WERI-Rb-1 (cell line): ENCODE data around the gene KRTAP5-8.
"Not testable (repeated sequence)": the region's sequence is repeated elsewhere in the genome, so short reads cannot be mapped to it uniquely, and the experiment has no call there.

Experiments
- DNase-seq: peaks from one replicate; pipeline ENCODE4 v3.0.0-alpha.2; 2020
- H3K27ac ChIP-seq: fragments of 250-450 bp; sonication (Bioruptor Pico); 2 replicates; pipeline ENCODE4 v1.5.1; 2020; ENCODE audit warnings: mild to moderate bottlenecking, moderate library complexity
- H3K27me3 ChIP-seq: fragments of 250-450 bp; sonication (Bioruptor Pico); 2 replicates; pipeline ENCODE4 v1.5.1; 2021; ENCODE audit warnings: mild to moderate bottlenecking, low read depth, moderate library complexity; ENCODE audit not compliant: insufficient read depth, severe bottlenecking
- H3K36me3 ChIP-seq: fragments of 250-450 bp; sonication (Bioruptor Pico); 2 replicates; pipeline ENCODE4 v1.5.1; 2020; ENCODE audit warnings: mild to moderate bottlenecking, moderate library complexity
- H3K4me3 ChIP-seq: 2 replicates; pipeline ENCODE4 v1.5.1; 2011; ENCODE audit warnings: low read depth, mild to moderate bottlenecking, control low read depth, low read length
- H3K9me3 ChIP-seq: fragments of 250-450 bp; sonication (Bioruptor Pico); 2 replicates; pipeline ENCODE4 v1.5.1; 2021; ENCODE audit warnings: mild to moderate bottlenecking, moderate library complexity; ENCODE audit not compliant: severe bottlenecking
- TF ChIP-seq, protein P1 (sequence below): IDR thresholded peaks from 2 replicates; pipeline ENCODE4 v1.5.1; 2011; ENCODE audit warnings: low read depth, mild to moderate bottlenecking, control low read depth, inconsistent platforms, low read length

Gene KRTAP5-8

DNA sequence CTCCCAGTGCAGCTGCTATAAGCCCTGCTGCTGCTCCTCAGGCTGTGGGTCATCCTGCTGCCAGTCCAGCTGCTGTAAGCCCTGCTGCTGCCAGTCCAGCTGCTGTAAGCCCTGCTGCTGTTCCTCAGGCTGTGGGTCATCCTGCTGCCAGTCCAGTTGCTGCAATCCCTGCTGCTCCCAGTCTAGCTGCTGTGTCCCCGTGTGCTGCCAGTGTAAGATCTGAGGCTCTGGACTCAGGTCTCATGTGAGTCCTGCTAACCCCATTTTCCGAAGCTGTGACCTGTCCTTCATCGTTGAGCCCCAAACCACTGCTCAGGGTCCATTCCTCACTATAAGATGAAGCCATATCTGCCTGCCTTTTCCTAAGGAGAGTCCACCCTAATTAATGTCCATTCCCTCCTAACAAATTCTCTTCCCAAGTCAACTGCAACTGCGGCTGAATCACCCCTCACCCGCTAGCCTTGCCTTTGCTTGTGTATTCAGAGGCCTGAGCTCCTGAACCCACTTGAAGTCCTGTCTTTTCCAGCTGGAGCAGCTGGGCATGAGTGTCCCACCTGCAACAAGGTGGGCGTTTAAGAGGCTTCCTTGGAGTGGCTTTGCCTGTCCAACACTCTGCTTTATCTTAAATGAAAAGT lies 10.1 kb upstream of the KRTAP5-8 start:
- TF ChIP-seq, protein P1, sequence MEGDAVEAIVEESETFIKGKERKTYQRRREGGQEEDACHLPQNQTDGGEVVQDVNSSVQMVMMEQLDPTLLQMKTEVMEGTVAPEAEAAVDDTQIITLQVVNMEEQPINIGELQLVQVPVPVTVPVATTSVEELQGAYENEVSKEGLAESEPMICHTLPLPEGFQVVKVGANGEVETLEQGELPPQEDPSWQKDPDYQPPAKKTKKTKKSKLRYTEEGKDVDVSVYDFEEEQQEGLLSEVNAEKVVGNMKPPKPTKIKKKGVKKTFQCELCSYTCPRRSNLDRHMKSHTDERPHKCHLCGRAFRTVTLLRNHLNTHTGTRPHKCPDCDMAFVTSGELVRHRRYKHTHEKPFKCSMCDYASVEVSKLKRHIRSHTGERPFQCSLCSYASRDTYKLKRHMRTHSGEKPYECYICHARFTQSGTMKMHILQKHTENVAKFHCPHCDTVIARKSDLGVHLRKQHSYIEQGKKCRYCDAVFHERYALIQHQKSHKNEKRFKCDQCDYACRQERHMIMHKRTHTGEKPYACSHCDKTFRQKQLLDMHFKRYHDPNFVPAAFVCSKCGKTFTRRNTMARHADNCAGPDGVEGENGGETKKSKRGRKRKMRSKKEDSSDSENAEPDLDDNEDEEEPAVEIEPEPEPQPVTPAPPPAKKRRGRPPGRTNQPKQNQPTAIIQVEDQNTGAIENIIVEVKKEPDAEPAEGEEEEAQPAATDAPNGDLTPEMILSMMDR = no peak
- no peaks in the 10 kb centered on the region for H3K27me3 ChIP-seq
- H3K36me3 ChIP-seq = no peaks in the 10 kb centered on the region
- no peak overlapping the region for H3K27ac ChIP-seq
- DNase-seq = no peak
- H3K9me3 ChIP-seq = no peaks in the 10 kb centered on the region
- no peak overlapping the region for H3K4me3 ChIP-seq

DNA sequence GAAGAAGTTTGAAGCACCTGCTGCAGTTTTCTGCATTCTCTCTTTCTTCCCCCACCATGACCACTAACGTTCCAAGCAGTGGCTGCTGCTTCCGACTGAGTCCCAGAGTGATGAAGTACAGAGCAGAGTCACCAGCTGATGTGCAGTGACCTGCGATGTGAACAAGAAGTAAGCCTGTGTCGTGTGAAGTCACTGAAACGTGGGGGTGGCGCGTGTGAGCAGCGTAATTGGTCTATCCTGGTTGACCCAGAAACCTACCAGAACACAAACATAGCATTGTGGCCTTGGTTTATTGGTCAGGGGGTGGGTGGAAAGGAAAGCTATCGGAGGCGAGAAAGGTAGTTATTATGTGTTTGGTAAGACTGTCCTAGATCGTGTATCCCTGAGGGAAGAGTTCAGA lies 7.2 kb upstream of the KRTAP5-8 start:
- no peak overlapping the region for H3K27ac ChIP-seq
- H3K9me3 ChIP-seq = no peaks in the 10 kb centered on the region
- DNase-seq = no peak
- TF ChIP-seq, protein P1 = no peak
- H3K4me3 ChIP-seq = no peak overlapping the region
- no peaks in the 10 kb centered on the region for H3K36me3 ChIP-seq
- H3K27me3 ChIP-seq = no peaks in the 10 kb centered on the region

DNA sequence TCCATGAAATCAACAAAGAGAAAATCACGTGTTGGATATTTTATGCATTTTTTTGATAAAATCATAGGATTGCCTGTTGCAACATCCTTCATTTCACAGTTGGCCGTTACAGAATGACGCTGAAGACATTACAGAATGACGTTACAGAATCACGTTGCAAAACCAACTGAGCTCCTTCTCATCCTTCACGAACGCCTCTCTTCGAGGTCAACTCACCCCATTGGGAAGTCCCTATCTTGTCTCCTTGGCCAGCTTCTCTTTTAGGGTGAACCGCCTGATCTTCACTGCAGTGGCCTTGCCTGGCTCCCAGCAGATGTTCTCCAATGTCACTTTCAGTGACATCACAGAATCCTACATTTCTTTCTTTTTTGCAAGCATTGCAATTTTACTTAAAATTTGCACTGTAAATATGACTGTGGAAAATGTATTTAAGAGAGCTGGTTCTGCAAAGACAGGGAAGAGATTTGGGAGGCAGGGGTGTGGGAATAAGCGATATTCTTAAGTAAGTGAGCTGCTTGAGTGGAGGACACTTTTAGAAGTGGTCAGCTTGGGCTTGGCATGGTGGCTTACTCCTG lies 5.7 kb upstream of the KRTAP5-8 start:
- TF ChIP-seq, protein P1 = no peak
- DNase-seq = no peak
- no peaks in the 10 kb centered on the region for H3K9me3 ChIP-seq
- H3K4me3 ChIP-seq = no peak overlapping the region
- H3K27me3 ChIP-seq = no peaks in the 10 kb centered on the region
- no peak overlapping the region for H3K27ac ChIP-seq
- H3K36me3 ChIP-seq = no peaks in the 10 kb centered on the region

DNA sequence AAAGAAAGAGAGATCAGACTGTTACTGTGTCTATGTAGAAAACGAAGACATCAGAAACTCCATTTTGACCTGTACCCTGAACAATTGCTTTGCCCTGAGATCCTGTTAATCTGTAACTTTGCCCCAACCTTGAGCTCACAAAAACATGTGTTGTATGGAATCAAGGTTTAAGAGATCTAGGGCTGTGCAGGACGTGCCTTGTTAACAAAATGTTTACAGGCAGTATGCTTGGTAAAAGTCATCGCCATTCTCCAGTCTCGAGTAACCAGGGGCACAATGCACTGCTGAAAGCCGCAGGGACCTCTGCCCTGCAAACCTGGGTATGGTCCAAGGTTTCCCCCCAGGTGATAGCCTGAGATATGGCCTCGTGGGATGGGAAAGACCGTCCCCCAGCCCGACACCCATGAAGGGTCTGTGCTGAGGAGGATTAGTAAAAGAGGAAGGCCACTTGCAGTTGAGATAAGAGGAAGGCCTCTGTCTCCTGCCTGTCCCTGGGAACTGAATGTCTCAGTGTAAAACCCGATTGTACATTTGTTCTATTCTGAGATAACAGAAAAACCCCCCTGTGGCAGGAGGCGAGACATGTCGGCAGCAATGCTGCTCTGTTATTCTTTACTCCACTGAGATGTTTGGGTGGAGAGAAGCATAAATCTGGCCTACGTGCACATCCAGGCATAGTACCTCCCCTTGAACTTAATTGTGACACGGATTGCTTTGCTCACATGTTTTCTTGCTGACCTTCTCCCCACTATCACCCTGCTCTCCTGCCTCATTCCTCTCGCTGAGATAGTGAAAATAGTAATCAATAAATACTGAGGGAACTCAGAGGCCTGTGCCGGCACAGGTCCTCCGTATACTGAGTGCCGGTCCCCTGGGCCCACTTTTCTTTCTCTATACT lies 2.9 kb upstream of the KRTAP5-8 start:
- not testable (repeated sequence) for H3K27me3 ChIP-seq, H3K36me3 ChIP-seq, H3K27ac ChIP-seq, H3K9me3 ChIP-seq, DNase-seq, H3K4me3 ChIP-seq

DNA sequence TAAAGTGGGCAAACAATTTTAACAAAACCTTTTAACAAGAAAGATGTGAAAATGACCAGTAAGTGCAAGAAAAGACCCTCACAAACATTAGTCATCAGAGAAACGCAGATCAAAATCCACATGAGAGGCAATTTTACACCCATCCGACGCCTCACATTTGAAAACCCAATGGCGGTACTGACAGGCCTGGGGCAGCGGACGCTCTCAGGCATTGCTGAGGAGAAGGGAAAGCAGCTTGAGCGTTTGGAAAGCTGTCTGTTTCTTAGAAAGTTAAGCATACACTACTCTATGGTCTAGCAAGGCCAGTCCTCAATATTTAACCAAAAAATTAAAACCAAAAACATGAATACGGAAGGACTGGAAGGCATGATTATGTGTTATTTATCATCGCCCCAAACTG lies 2.0 kb upstream of the KRTAP5-8 start:
- Histone ChIP-seq H3K27me3 (no peaks in the 10 kb centered on the region), H3K4me3 (no peak overlapping the region), H3K36me3 (no peaks in the 10 kb centered on the region), H3K9me3 (no peaks in the 10 kb centered on the region), H3K27ac (no peak overlapping the region)
- TF ChIP-seq, protein P1 = no peak
- no peak for DNase-seq

DNA sequence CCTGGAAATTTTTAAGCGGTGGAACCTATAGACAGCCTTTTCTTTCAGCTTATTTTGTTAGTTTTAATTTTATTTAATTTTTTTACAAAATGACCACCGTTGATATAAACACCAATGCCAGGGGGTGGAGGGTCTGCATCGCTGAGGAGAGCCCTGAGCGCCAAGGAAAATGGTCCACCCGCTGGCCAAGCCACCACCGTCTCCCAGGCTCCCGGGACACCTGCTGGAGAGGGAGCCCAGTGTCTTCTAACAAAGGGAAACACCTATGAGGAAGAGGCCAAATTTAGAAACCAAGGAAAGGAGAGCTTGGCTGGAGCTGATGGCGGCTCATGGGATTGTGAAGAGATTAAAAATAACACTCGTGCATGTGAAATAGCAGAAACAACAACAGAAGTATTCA lies 288 bp upstream of the KRTAP5-8 start:
- no peak overlapping the region for H3K27ac ChIP-seq

More for the DNA sequence above, 288 bp upstream of the KRTAP5-8 start:
- TF ChIP-seq, protein P1 = no peak
- no peaks in the 10 kb centered on the region for H3K36me3 ChIP-seq
- H3K27me3 ChIP-seq = no peaks in the 10 kb centered on the region
- H3K4me3 ChIP-seq = no peak overlapping the region
- H3K9me3 ChIP-seq = no peaks in the 10 kb centered on the region
- DNase-seq = no peak
